BJ (cell line): ENCODE data around the gene MTUS2. TPM values are rescaled to one million over a fixed set of nuclear protein-coding genes. Genes with fewer than 3 reads are reported as not detected.

Source experiments
- CTCF ChIA-PET: fragments of 350-600 bp; formaldehyde crosslinking; extraction: SDS; loops from one replicate; lab custom pipeline; 2021; ENCODE audit warnings: antibody characterized with exemption, inconsistent platforms; lab: Yijun Ruan, JAX
- POLR2A ChIA-PET: fragments of 300-600 bp; sonication (Branson Sonifier 250); formaldehyde crosslinking; extraction: SDS; loops from one replicate; lab custom pipeline; 2021; ENCODE audit warnings: antibody characterized with exemption; lab: Charles Lee
- DNase-seq: peaks from one replicate; pipeline ENCODE4 v3.0.0-alpha.2; 2011; ENCODE audit warnings: low read depth
- H3K27me3 ChIP-seq: 2 replicates; pipeline ENCODE4 v1.6.0; 2011; ENCODE audit warnings: low read length; ENCODE audit not compliant: control insufficient read depth, insufficient read depth
- H3K36me3 ChIP-seq: 2 replicates; pipeline ENCODE4 v1.5.1; 2011; ENCODE audit warnings: low read length; ENCODE audit not compliant: control insufficient read depth, insufficient read depth
- H3K4me3 ChIP-seq: 2 replicates; pipeline ENCODE4 v1.5.1; 2011; ENCODE audit warnings: low read depth, mild to moderate bottlenecking, control low read depth, low read length
- polyA plus RNA-seq: library from polyadenylated mRNA; depleted of rRNA; stranded (reverse); fragments of >200 nt; gene quantifications from 2 replicates; pipeline ENCODE4 v1.2.3, GENCODE V29; 2011
- TF ChIP-seq, protein P1 (sequence below): IDR thresholded peaks from 2 replicates; pipeline ENCODE4 v1.5.1; 2011; ENCODE audit warnings: low read depth, mild to moderate bottlenecking, control low read depth, inconsistent platforms, low read length, moderate library complexity; ENCODE audit not compliant: insufficient read depth

Gene MTUS2
- polyA plus RNA-seq, 1 experiment, result 0.05 TPM

DNA sequence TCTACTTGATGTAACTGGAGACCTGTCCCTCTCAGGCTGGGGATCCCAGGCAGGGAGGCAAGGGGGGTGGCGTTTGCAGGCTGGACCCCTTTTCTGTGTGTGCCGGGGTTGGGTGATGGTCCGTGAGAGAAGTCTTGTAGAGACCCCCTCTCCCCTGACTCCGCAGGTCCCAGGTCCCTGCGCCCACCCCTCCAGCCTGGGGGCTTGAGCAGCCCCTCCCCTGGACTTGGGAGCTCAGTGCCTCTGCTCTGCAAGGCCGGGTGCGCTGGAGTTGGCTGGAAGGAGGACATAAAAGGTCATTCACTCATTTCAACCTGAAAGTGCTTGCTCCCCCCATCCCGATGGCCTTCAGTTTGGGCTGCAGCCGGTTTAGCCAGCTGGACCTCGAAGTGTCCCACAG lies 685.8 kb downstream of the MTUS2 start:
- CTCF ChIA-PET, result interaction anchor here (2.8 to 13.5 kb wide), 4 partner anchors 9 to 606 kb away, joined by 11 to 173 read pairs (median 22); no protein-coding TSS in a partner anchor
- Histone ChIP-seq H3K4me3 (no peak overlapping the region), H3K36me3 (peaks cover 6% of the 10 kb centered on the region), H3K27me3 (no peaks in the 10 kb centered on the region; the same call in 1 of the 2 replicates)
- POLR2A ChIA-PET, result no interaction called here
- DNase-seq, result no peak
- TF ChIP-seq, protein P1, sequence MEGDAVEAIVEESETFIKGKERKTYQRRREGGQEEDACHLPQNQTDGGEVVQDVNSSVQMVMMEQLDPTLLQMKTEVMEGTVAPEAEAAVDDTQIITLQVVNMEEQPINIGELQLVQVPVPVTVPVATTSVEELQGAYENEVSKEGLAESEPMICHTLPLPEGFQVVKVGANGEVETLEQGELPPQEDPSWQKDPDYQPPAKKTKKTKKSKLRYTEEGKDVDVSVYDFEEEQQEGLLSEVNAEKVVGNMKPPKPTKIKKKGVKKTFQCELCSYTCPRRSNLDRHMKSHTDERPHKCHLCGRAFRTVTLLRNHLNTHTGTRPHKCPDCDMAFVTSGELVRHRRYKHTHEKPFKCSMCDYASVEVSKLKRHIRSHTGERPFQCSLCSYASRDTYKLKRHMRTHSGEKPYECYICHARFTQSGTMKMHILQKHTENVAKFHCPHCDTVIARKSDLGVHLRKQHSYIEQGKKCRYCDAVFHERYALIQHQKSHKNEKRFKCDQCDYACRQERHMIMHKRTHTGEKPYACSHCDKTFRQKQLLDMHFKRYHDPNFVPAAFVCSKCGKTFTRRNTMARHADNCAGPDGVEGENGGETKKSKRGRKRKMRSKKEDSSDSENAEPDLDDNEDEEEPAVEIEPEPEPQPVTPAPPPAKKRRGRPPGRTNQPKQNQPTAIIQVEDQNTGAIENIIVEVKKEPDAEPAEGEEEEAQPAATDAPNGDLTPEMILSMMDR, result no peak

GRCh38 chr13:29507356-29507755 lies 687.2 kb downstream of the MTUS2 start:
- Histone ChIP-seq H3K4me3 (no peak overlapping the region), H3K36me3 (peaks cover 7% of the 10 kb centered on the region), H3K27me3 (no peaks in the 10 kb centered on the region)
- no peak for DNase-seq
- ChIA-PET CTCF (interaction anchor here (0.6 to 13.5 kb wide), 36 partner anchors 9 to 1102 kb away, joined by 3 to 173 read pairs (median 6); partner anchors contain the start of gene SLC7A1), POLR2A (no interaction called here)
- TF ChIP-seq, protein P1, result no peak

- no peak for DNase-seq
- TF ChIP-seq, protein P1, result peak; percentile 97
- POLR2A ChIA-PET, result no interaction called here
- CTCF ChIA-PET, result interaction anchor here (0.6 to 13.5 kb wide), 55 partner anchors 8 to 625 kb away, joined by 3 to 173 read pairs (median 4); partner anchors contain the start of gene SLC7A1
- H3K36me3 ChIP-seq, result peaks cover 11% of the 10 kb centered on the region
- H3K4me3 ChIP-seq, result no peak overlapping the region
- H3K27me3 ChIP-seq, result no peaks in the 10 kb centered on the region
These were observed 688.2 kb downstream of the MTUS2 start for GRCh38 chr13:29508130-29508875.

DNA sequence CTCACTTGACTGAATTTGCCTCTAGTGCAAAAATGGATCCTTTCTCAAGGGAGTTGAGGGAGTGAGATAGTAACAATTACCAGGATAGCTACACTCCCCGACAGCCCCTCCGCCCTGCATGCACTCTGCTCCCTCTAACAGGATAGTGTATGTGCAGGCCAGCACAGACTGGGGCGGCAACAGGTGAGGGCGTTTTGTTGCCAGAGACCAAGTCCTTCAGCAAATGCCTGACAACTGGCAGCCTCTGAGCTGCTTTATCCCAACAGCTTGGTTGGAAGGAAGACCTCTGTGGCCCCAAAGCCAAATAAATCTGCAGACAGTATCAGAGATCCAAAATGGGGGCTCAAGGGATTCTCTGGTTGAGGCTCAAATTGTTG lies 688.7 kb downstream of the MTUS2 start:
- H3K27me3 ChIP-seq, result no peaks in the 10 kb centered on the region
- peaks cover 15% of the 10 kb centered on the region for H3K36me3 ChIP-seq
- POLR2A ChIA-PET, result no interaction called here
- TF ChIP-seq, protein P1, result no peak
- no peak overlapping the region for H3K4me3 ChIP-seq
- no peak for DNase-seq
- CTCF ChIA-PET, result interaction anchor here (0.6 to 13.5 kb wide), 43 partner anchors 8 to 625 kb away, joined by 3 to 173 read pairs (median 5); partner anchors contain the start of gene SLC7A1

- DNase-seq, result no peak
- no peaks in the 10 kb centered on the region for H3K27me3 ChIP-seq
- peaks cover 25% of the 10 kb centered on the region for H3K36me3 ChIP-seq
- TF ChIP-seq, protein P1, result no peak
- POLR2A ChIA-PET, result interaction anchor here (0.6 kb wide), 1 partner anchor 348 kb away, joined by 4 read pairs; no protein-coding TSS in a partner anchor
- CTCF ChIA-PET, result interaction anchor here (1.6 to 13.5 kb wide), 5 partner anchors 197 to 623 kb away, joined by 4 to 173 read pairs (median 13); no protein-coding TSS in a partner anchor
- H3K4me3 ChIP-seq, result no peak overlapping the region
These were observed 690.0 kb downstream of the MTUS2 start for GRCh38 chr13:29509999-29510589.
